Skin epidermis (tissue), 12 donors: ENCODE measurements around the gene CROT.

Source experiments
- H3K27ac ChIP-seq, 21 experiments: fragments of 200-600 bp; sonication (generic) in 11 of 21; one replicate each; pipeline ENCODE4 v1.5.0; 2020; ENCODE audit warnings: mild to moderate bottlenecking in 3 of 21, inconsistent platforms in 2 of 21, moderate library complexity in 2 of 21
- H3K4me3 ChIP-seq, 7 experiments: fragments of 200-600 bp; sonication (generic) in 2 of 7; one replicate each; pipeline ENCODE4 v1.5.0; 2020; ENCODE audit warnings: inconsistent platforms in 2 of 7, mild to moderate bottlenecking in 2 of 7, moderate library complexity in 1 of 7

The CROT gene

GRCh38 chr7:87411186-87411585, 65.7 kb downstream of the CROT start:
- H3K4me3 ChIP-seq = no peak overlapping the region
- peak overlapping the region in 1 of 21 experiments; percentile 15 for H3K27ac ChIP-seq

GRCh38 chr7:87413029-87413428, 67.6 kb downstream of the CROT start:
- H3K27ac ChIP-seq = peak overlapping the region in 2 of 21 experiments; percentile 36 to 70
- H3K4me3 ChIP-seq = no peak overlapping the region

- H3K27ac ChIP-seq = peak overlapping the region in 13 of 21 experiments; percentile 0 to 70 (median 35)
Observed at GRCh38 chr7:87413951-87414793, 68.7 kb downstream of the CROT start.

GRCh38 chr7:87414794-87415188, 69.3 kb downstream of the CROT start:
- peak overlapping the region in 3 of 21 experiments; percentile 37 to 70 (median 39) for H3K27ac ChIP-seq

More at GRCh38 chr7:87413951-87414793, 68.7 kb downstream of the CROT start:
- no peak overlapping the region for H3K4me3 ChIP-seq

GRCh38 chr7:87416682-87417587, 71.5 kb downstream of the CROT start:
- no peak overlapping the region for H3K27ac ChIP-seq
- H3K4me3 ChIP-seq = no peak overlapping the region

More at GRCh38 chr7:87414794-87415188, 69.3 kb downstream of the CROT start:
- no peak overlapping the region for H3K4me3 ChIP-seq

- Histone ChIP-seq H3K4me3 (no peak overlapping the region), H3K27ac (no peak overlapping the region)
Observed at GRCh38 chr7:87420173-87420572, 74.7 kb downstream of the CROT start.

- Histone ChIP-seq H3K27ac (no peak overlapping the region), H3K4me3 (no peak overlapping the region)
Observed at GRCh38 chr7:87424075-87424474, 78.6 kb downstream of the CROT start.

GRCh38 chr7:87426160-87426559, 80.7 kb downstream of the CROT start:
- no peak overlapping the region for H3K27ac ChIP-seq
- no peak overlapping the region for H3K4me3 ChIP-seq

GRCh38 chr7:87427288-87427687, 81.8 kb downstream of the CROT start:
- Histone ChIP-seq H3K27ac (no peak overlapping the region), H3K4me3 (no peak overlapping the region)

- H3K4me3 ChIP-seq = no peak overlapping the region
- no peak overlapping the region for H3K27ac ChIP-seq
Observed at GRCh38 chr7:87432536-87432935, 87.1 kb downstream of the CROT start.

- Histone ChIP-seq H3K27ac (no peak overlapping the region), H3K4me3 (no peak overlapping the region)
Observed at GRCh38 chr7:87435546-87435945, 90.1 kb downstream of the CROT start.

GRCh38 chr7:87445897-87446296, 100.4 kb downstream of the CROT start:
- Histone ChIP-seq H3K4me3 (no peak overlapping the region), H3K27ac (no peak overlapping the region)

- H3K4me3 ChIP-seq = no peak overlapping the region
Observed at GRCh38 chr7:87447116-87447635, 101.7 kb downstream of the CROT start.

GRCh38 chr7:87448388-87448787, 102.9 kb downstream of the CROT start:
- no peak overlapping the region for H3K27ac ChIP-seq
- H3K4me3 ChIP-seq = no peak overlapping the region

More at GRCh38 chr7:87447116-87447635, 101.7 kb downstream of the CROT start:
- H3K27ac ChIP-seq = no peak overlapping the region
